Activated CD4-positive, alpha-beta T cell treated with anti-CD3 and anti-CD28 coated beads for 4 hours (primary cell): ENCODE data around the gene SAT1.
A peak's percentile ranks its signal among the peaks of the same experiment; 100 is the strongest.
"Not testable (repeated sequence)": the region's sequence is repeated elsewhere in the genome, so short reads cannot be mapped to it uniquely, and the experiment has no call there.

Experiments
- DNase-seq, 2 donors: peaks; one replicate each; pipeline ENCODE4 v3.0.0-alpha.2; 2020

Gene SAT1

DNA sequence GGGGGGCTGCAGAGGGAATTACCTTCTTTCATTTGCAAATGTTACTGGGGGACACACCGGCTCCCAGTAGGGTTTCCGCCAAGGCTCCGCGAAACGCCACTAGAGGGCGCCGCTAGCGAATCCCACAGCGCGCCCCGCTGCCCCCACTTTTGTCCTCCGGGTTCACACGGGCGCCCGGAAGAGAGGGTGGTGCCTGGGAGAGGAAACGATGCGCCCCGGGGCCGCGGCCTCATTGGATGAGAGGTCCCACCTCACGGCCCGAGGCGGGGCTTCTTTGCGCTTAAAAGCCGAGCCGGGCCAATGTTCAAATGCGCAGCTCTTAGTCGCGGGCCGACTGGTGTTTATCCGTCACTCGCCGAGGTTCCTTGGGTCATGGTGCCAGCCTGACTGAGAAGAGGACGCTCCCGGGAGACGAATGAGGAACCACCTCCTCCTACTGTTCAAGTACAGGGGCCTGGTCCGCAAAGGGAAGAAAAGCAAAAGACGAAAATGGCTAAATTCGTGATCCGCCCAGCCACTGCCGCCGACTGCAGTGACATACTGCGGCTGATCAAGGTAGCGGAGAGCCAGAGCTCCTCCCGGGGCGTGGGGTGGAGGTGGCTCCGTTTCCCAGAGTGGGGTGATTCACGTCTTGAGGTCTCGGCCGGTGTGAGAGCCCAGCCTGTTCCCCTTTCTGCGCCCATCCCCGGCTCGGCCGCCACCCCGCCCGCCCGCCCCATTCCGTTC is at the start of gene SAT1:
SAT1 (plus strand) TSS at position 311 of the 726 bp plus-strand sequence; CDS start at position 490, 179 bp downstream.
- peak; percentile 90 to 94 for DNase-seq

- DNase-seq = no peak
Measured at GRCh38 chrX:23736030-23736429, 46.9 kb upstream of the SAT1 start.

DNA sequence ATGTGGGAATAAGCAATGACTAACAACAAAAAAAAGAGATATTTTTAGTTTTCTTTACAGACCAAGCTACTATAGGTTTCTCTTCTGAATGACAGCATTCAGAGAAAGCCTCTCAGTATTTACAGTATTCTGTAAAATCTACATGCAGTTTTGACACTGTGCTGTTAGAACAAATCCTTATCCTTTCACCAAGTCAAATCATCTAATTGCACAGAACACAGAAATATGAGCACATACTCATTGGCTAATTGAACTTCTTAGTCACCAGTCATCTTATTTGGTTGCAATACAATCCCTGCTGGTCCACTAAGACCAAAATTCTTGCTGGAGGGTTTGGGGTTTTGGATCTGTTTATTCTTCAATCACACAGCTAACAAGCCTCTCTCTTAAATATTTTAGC is 45.6 kb upstream of the SAT1 start:
- DNase-seq = no peak

DNA sequence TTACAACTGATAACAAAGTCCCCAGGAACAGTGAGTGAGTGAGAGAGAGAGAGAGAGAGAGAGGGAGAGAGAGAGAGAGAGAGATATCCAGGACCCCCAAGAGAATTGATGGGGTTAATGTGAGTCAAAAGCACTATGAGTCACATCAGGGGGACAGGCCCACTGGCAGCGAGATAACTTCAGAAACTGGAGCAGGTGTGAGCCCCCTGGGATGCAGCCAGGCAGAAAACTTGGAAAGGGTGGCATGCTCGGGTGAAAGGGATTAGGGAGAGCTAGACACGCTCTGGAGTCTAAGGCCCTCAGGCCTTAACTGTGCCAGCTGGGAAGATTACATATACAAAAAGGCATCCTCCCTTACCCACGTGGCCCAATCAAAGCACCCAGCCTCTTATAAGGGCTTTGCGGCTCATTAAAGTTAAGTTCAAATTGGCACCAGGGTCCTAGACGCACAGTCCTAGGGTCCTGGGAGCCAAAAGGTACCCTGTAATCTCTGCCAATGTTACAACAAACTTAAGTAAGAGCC is 40.7 kb upstream of the SAT1 start:
- DNase-seq = no peak

DNA sequence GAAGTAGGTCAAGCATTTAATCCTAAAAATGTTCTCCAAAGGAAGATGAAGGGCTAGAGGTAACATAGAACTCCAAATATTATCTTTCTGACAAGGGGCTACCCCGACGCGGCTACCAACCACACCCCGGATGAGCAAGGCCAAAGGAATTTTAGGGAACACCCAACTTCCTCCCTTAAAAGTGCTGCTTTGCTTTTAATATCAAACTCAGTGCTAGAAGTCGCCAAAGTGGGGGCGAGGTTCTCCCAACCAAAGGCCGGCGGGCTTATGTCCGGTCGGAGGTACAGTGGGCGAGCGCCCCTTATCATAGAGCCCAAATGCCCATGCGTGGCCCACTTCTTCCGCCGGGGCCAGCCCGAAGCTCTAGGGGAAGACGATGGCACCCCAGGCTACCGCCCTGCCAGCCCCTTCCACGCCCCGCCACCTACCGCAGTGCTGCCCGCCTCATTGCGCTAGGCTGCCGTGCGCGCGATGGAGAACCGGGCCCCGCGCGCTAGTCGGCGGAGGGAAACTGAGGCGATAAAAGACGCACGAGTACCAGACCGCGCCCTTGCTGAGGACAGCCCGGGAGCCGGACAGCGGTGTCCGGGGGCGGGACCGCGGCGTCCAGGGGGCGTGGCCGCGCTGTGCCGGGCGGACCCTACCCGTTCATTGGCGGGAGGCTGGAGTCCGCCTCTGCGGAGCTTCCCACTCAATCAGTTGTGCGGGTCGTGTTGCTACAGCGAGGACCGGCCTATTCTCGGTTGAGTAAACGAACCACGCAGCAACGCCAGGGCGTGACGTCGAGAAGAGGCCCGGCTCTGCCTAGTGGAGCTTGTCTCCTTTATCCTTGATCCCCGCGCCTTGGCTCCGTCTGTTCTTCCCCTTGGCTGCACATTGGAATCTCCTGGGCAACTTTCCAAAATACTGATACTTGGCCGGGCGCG is 40.0 kb upstream of the SAT1 start, which contains the start of gene ACOT9:
ACOT9 (minus strand) TSS at position 580 of the 926 bp plus-strand sequence; CDS start at position 448, 132 bp downstream.
- peak; percentile 47 to 54 for DNase-seq

GRCh38 chrX:23743623-23743971 is 39.4 kb upstream of the SAT1 start:
- not testable (repeated sequence) for DNase-seq

GRCh38 chrX:23745786-23746185 is 37.2 kb upstream of the SAT1 start:
- no peak for DNase-seq

- no peak for DNase-seq
Measured at GRCh38 chrX:23749129-23749528, 33.8 kb upstream of the SAT1 start.

- DNase-seq = no peak
Measured at GRCh38 chrX:23749576-23749975, 33.4 kb upstream of the SAT1 start.

GRCh38 chrX:23752740-23753415 is 30.1 kb upstream of the SAT1 start:
- no peak for DNase-seq

DNA sequence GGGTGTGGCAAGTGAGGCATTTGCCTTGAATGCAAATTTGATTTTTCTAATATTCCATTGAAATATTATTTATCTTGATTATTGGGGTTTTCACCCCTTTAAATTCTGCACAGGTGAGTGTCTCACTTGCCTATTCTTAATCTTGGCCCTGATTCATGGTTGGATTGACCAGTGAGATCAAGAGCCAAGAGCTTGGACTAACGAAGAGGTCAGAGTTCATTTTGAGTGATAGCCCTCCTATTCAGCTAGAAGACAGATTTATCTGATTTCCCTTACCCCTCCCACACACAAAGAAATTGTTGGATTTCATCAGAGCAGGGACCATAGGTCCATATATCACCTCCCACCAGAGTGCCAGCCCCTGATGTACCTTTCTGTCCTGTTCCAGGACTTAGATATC is 28.3 kb upstream of the SAT1 start:
- DNase-seq = no peak

GRCh38 chrX:23756165-23756564 is 26.8 kb upstream of the SAT1 start:
- DNase-seq = peak; percentile 64 to 66

GRCh38 chrX:23759821-23760220 is 23.2 kb upstream of the SAT1 start:
- DNase-seq = no peak

DNA sequence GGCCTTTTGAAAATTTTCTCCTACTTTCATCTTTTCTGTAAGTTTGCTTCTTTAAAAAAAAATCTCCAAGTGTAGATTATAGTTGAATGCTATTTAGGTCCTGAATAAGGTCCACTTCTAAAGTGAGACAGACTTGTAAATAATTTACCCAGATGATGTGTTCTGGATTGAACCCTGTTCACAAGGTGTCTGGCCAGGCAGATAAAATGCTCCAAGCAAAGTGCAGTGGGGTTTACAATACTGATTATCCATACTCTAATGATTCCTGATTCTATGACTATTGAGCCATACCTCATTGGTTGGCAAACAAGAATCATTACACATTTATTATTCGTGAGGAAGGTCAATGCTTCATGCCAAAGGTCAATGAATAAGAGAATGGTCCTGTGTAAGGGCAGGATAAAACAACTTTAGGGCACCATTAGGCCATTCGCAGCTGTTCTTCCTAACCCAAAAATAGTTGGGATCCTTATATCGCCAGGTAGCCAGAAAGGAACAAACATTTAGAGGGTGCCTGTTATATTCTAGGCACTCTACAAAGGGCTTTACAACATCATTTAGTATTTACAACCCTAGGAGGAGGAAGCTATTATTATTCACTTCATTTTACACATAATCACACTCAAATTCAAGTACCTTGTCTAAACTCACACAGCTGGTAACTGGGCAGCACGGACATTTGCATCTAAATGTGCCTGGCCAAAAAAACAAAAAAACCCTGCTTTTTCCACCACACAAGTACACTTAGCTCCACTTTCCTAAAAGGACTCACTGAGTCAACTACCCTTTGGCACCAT is 18.6 kb upstream of the SAT1 start:
- DNase-seq = no peak

DNA sequence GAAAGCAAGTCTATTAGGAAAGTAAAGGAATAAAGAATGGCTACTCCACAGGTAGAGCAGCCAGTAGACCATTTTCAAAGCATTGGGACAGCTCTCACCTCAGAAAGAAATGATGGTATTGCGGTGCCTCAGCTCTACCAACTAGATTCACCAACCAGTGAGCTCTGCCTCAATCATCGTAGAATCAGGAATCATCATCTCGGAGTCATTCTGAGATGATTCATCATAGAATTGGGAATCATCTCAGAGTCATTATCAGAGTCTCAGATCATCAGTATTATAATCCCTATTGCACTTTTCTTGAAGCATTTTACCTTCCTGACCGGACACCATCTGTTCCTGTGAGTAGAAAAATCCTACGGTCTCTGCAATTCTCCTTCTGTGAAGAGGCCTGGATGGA is 17.5 kb upstream of the SAT1 start:
- DNase-seq = no peak

DNA sequence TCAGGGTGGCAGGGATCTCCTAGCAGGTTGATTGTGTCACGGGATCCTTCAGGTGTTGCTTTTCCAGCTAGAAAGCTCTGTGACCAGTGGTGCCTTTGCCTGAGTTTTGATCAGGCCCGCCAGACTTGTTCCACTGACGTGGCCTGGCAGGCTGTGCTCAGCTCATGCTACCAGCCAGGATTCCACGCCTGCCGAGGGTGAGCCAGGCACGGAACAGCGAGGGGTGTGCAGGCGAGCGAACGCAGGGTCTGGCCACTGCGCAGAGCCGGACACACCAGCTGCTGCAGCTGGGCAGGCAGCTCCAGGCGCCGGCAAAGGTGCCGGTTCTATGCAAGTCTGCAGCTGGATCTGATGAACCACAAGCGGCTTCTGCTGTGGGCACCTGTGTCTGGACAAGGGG is 17.1 kb upstream of the SAT1 start:
- DNase-seq = no peak

DNA sequence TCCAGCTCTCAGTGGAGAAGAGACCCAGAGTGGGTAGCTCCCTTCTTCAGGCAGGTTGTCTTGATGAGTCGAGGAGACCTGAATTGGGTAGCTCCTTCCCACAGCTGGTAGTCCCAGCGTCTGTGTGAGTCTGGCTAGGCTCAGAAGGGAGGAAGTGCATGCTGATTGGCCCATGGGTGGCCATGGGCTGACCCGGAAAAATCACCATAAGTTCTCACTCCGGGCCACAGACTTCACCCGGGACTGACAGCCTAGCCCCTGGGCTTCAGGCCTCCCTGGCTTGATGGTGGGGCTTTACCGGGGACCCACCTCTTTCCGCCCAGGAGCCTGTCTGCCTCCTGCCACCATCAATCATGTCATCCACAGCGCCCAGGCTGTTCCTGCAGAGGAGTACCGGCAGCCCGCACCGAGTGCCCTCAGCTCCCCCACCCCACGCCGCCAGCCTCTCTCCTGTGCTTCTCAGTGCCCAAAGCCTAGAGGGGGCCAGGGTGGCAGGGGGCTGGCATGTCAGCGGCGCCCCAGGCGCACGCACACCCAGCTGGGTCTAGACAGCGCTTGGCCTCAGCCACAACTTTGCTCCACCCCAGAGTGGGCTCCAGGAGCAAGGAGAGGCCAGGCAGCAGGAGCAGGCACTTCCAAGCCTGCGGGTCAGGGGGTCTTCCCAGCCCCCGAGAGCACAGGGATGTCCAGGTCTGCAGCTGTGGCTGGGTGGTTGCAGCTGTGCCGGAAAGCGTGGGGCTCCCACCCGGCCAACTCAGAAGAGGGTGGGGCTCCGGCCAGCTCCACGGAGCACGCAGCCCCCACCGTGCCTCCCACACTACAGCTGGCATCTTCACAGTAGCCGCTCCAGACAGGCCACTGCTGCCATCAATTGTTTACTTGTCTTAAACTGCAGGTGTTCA is 16.1 kb upstream of the SAT1 start:
- no peak for DNase-seq

GRCh38 chrX:23770142-23770541 is 12.8 kb upstream of the SAT1 start:
- DNase-seq = no peak

GRCh38 chrX:23771086-23771485 is 11.9 kb upstream of the SAT1 start:
- DNase-seq = not testable (repeated sequence)

DNA sequence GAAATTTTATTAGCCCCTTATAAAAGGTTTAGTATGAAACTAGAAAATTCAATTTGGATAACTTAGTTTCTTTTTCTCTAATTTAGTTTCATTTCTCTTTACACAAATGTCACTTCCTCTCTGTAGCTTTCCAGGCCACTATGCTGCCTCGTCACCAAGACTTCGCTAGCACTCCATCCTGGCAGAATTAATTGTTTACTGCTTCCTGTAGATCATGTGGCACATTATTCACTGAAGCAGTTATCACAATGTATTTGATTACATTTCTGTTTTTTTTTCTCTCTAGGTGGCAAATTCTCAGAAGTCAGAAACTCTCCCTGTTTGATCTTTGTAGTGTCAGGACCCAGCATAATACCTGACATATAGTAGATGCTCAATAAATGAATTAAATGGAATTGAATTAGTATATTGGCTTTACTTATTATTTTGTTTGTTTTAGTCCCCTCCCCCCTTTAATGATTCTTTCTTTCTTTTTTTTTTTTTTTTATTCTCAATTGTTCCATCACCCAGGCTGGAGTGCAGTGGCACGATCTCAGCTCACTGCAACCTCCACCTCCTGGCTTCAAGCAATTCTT is 9.3 kb upstream of the SAT1 start:
- DNase-seq = peak; percentile 41 to 46

- no peak for DNase-seq
Measured at GRCh38 chrX:23776363-23776762, 6.6 kb upstream of the SAT1 start.
